ENCODE data around the gene SOD1.

DNA sequence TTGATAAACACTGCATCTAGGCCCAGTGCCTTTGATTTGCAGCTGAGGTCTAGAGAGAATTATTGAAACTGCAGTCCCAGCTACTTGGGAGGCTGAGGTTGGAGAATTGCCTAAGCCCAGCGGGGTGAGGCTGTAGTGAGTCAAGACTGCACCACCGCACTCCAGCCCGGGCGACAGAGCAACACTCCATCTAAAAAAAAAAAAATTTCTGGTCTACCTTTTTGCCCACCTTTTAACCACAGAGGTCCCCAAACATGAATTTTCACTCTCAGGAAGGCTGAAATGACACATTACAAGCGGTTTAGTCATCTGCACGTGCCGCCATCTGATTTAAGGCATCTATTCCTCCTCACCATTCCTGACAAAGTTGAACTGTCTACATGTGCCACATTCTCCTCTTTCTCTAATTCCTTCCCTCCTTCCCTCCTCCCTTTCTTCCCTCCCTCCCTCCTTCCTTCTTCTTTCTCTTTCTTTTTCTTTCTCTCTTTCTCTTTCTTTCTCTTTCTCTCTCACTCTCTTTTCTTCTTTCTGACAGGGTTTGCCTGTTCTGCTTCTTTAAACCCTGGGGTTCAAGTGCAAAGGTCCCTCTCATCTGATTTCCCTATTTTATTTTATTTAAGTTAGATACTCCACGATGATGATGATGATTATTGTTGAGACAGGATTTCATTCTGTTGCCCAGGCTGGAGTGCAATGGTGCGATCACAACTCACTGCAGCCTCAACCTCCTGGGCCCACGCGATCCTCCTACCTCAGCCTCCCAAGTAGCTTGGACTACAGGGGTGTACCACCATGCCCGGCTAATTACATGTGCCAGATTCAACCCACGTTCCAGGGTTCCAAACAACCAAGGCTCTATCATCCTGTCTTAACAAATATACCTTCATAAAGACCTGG is 3.0 kb upstream of the SOD1 start:
- TF ChIP-seq EP300 (IDR thresholded peaks at IDR 0.05) = no peak
- TF ChIP-seq, protein P1, sequence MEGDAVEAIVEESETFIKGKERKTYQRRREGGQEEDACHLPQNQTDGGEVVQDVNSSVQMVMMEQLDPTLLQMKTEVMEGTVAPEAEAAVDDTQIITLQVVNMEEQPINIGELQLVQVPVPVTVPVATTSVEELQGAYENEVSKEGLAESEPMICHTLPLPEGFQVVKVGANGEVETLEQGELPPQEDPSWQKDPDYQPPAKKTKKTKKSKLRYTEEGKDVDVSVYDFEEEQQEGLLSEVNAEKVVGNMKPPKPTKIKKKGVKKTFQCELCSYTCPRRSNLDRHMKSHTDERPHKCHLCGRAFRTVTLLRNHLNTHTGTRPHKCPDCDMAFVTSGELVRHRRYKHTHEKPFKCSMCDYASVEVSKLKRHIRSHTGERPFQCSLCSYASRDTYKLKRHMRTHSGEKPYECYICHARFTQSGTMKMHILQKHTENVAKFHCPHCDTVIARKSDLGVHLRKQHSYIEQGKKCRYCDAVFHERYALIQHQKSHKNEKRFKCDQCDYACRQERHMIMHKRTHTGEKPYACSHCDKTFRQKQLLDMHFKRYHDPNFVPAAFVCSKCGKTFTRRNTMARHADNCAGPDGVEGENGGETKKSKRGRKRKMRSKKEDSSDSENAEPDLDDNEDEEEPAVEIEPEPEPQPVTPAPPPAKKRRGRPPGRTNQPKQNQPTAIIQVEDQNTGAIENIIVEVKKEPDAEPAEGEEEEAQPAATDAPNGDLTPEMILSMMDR (IDR thresholded peaks at IDR 0.05) = no peak
